Measurements from ENCODE around the gene EHD4. TPM values are rescaled to one million over a fixed set of nuclear protein-coding genes. Genes with fewer than 3 reads are reported as not detected.

Gene EHD4
- total RNA-seq, 1 donor from 2014 or later = 20.9 TPM

DNA sequence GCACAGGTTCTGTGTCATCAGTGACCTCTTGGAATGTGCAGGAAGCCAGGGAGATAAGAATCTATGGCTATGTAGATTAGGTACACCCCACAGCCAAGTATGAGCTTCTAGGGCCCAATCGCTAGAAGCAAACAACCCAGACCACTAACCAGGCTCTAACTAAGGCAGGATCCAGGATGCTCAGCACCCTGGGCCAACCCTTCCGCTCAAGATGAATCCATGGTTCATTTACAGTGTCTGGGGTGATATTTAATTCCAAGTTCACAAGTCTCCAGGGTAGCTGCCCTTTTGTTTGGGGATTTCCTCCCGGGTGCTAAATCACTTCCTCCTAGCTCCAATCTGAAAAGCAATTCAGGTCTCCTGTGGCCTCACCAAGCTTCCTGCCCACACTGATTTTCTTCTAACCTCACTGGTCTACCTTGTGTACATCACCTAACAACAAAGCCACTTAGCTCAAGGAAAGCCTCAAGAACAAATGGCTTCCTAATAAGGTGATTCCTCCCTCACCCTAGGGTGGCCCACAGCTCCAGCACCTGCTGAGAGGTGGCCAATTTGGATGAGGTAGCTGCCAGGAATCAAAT lies 2.4 kb downstream of the EHD4 start:
- H3K27me3 Mint-ChIP-seq (ENCODE audit: unreplicated experiment) = peaks cover 9% of the 10 kb centered on the region
- peak overlapping the region; percentile 50 for H3K27ac Mint-ChIP-seq (ENCODE audit: unreplicated experiment)
- no peaks in the 10 kb centered on the region for H3K9me3 Mint-ChIP-seq (ENCODE audit: unreplicated experiment)
- TF ChIP-seq, protein P1, sequence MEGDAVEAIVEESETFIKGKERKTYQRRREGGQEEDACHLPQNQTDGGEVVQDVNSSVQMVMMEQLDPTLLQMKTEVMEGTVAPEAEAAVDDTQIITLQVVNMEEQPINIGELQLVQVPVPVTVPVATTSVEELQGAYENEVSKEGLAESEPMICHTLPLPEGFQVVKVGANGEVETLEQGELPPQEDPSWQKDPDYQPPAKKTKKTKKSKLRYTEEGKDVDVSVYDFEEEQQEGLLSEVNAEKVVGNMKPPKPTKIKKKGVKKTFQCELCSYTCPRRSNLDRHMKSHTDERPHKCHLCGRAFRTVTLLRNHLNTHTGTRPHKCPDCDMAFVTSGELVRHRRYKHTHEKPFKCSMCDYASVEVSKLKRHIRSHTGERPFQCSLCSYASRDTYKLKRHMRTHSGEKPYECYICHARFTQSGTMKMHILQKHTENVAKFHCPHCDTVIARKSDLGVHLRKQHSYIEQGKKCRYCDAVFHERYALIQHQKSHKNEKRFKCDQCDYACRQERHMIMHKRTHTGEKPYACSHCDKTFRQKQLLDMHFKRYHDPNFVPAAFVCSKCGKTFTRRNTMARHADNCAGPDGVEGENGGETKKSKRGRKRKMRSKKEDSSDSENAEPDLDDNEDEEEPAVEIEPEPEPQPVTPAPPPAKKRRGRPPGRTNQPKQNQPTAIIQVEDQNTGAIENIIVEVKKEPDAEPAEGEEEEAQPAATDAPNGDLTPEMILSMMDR (IDR thresholded peaks at IDR 0.05) = no peak
- no peaks in the 10 kb centered on the region for H3K36me3 Mint-ChIP-seq (ENCODE audit: unreplicated experiment)
- peak overlapping the region; percentile 84 for H3K4me3 Mint-ChIP-seq (ENCODE audit: unreplicated experiment)
- H3K4me1 Mint-ChIP-seq (ENCODE audit: unreplicated experiment) = peaks cover 60% of the 10 kb centered on the region
- DNase-seq (ENCODE audit: extremely low spot score, unreplicated experiment) = no peak

DNA sequence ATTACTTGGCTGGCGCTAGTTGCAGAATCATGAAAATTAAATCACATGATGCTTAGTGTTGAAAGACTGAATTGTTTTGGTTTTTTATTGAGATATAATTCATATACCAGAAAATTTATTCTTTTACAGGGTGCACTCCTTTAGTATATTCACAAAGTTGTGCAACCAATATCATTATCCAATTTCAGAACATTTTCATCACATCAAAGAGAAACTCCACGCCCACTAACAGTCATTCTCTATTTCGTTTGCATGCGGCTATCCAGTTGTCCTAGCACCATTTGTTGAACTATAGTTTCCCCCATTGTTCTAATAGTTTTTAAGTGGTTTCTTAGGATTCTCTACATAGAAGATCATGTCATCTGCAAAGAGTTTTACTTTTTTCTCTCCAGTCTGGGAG lies 3.7 kb downstream of the EHD4 start:
- TF ChIP-seq, protein P1 (IDR thresholded peaks at IDR 0.05) = no peak
- Mint-ChIP-seq H3K4me3 (ENCODE audit: unreplicated experiment) (no peak overlapping the region), H3K4me1 (ENCODE audit: unreplicated experiment) (peaks cover 60% of the 10 kb centered on the region), H3K9me3 (ENCODE audit: unreplicated experiment) (no peaks in the 10 kb centered on the region), H3K27ac (ENCODE audit: unreplicated experiment) (peak overlapping the region; percentile 87), H3K27me3 (ENCODE audit: unreplicated experiment) (no peaks in the 10 kb centered on the region), H3K36me3 (ENCODE audit: unreplicated experiment) (no peaks in the 10 kb centered on the region)
- DNase-seq (ENCODE audit: extremely low spot score, unreplicated experiment) = no peak

DNA sequence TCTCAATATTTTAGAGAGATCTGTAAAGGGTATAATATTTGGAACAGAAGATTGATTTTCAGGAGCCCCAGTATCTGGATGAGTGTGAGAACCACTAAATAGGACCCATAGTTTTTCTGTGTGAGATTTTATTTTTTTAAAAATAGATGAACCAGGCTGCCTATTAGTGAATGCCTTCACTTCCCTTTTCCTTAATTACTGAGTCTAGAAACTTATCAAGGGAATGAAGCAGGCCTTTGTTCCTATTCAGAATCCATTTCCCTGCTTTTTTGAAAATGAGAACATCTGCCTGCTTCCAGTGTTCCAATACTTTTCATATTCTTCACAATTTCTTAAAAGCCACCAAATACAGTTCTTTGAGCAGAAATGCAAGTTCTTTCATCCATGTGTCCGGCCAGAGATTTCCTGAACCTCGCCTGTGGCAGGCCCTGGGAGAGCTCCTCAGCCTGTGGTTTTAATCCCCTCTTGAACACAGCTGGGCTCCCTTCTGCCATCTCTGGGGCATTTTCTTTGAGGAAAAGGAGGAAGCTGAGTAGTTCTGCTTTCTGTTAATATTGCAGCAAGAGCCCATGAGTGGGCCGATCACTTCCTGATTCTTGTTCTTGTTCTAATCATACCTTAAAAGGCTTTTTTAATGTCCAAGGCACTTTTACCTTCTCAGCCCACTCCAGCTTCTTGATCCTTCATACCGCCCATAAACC lies 4.7 kb downstream of the EHD4 start:
- no peaks in the 10 kb centered on the region for H3K9me3 Mint-ChIP-seq (ENCODE audit: unreplicated experiment)
- H3K36me3 Mint-ChIP-seq (ENCODE audit: unreplicated experiment) = no peaks in the 10 kb centered on the region
- H3K4me3 Mint-ChIP-seq (ENCODE audit: unreplicated experiment) = peak overlapping the region; percentile 58
- H3K4me1 Mint-ChIP-seq (ENCODE audit: unreplicated experiment) = peaks cover 63% of the 10 kb centered on the region
- DNase-seq (ENCODE audit: extremely low spot score, unreplicated experiment) = no peak
- TF ChIP-seq, protein P1 (IDR thresholded peaks at IDR 0.05) = peak; percentile 10
- H3K27me3 Mint-ChIP-seq (ENCODE audit: unreplicated experiment) = no peaks in the 10 kb centered on the region
- peak overlapping the region; percentile 87 for H3K27ac Mint-ChIP-seq (ENCODE audit: unreplicated experiment)

DNA sequence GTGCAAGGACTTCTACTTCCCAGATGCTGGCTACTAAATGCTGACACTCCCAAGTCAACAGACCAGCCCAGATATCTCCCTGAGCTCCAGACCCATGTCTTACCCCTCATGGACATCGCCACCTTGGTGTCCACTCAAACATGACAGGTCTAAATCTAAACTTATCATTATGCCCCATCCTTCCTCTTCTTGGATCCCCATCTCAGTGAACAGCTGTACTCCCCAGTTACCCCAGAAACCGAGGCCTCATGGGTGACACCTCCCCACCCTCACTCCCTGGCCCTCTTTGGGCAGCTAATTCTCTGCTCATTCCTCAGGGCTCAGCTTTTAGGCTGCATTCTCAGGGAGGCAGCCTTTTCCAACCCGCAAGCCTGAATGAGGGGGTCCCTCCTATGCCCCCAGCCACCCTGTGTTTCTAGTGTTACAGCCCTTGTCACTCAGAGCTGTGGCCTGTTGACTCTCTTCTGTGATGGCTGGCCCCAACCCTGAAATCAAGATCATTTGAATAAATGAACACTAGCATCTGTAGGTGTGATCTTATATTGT lies 5.4 kb downstream of the EHD4 start:
- Mint-ChIP-seq H3K4me1 (ENCODE audit: unreplicated experiment) (peaks cover 65% of the 10 kb centered on the region), H3K4me3 (ENCODE audit: unreplicated experiment) (no peak overlapping the region), H3K27ac (ENCODE audit: unreplicated experiment) (peak overlapping the region; percentile 61)

DNA sequence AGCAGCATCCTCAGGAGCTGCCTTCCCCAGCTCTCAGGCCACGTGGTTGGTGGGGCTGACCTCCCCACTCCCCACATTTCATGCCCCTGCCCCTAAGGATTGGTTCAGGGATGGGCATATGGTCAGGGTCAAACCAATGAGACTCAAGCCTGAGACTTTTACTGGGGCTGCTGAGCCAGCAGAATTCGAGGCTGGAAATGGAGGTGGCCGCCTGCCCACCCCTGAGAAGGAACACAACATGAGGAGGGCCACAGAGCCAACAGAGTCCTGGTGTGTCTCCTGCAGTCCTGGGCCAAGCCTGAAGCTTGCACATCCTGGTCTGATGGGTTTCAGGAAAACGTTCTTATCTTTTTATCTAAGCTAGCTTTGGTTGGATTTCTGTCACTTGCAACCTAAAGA lies 5.9 kb downstream of the EHD4 start:
- H3K9me3 Mint-ChIP-seq (ENCODE audit: unreplicated experiment) = peaks cover 5% of the 10 kb centered on the region
- peak overlapping the region; percentile 61 for H3K27ac Mint-ChIP-seq (ENCODE audit: unreplicated experiment)
- H3K36me3 Mint-ChIP-seq (ENCODE audit: unreplicated experiment) = peaks cover 6% of the 10 kb centered on the region
- no peak for DNase-seq (ENCODE audit: extremely low spot score, unreplicated experiment)
- peaks cover 71% of the 10 kb centered on the region for H3K4me1 Mint-ChIP-seq (ENCODE audit: unreplicated experiment)
- no peaks in the 10 kb centered on the region for H3K27me3 Mint-ChIP-seq (ENCODE audit: unreplicated experiment)
- TF ChIP-seq, protein P1 (IDR thresholded peaks at IDR 0.05) = no peak
- no peak overlapping the region for H3K4me3 Mint-ChIP-seq (ENCODE audit: unreplicated experiment)

More for the DNA sequence above, 5.4 kb downstream of the EHD4 start:
- no peak for DNase-seq (ENCODE audit: extremely low spot score, unreplicated experiment)
- H3K9me3 Mint-ChIP-seq (ENCODE audit: unreplicated experiment) = peaks cover 4% of the 10 kb centered on the region
- no peaks in the 10 kb centered on the region for H3K27me3 Mint-ChIP-seq (ENCODE audit: unreplicated experiment)
- TF ChIP-seq, protein P1 (IDR thresholded peaks at IDR 0.05) = no peak
- peaks cover 3% of the 10 kb centered on the region for H3K36me3 Mint-ChIP-seq (ENCODE audit: unreplicated experiment)

Measured in osteocyte (in vitro differentiated cells).